Mesodermal cell (in vitro differentiated cells): ENCODE measurements around the gene MTM1.
A peak's percentile ranks its signal among the peaks of the same experiment; 100 is the strongest.

Source experiments
- H3K27ac ChIP-seq: 2 replicates; pipeline ENCODE4 v1.7.0; 2013; ENCODE audit warnings: mild to moderate bottlenecking, low read depth, low read length, moderate library complexity; ENCODE audit not compliant: severe bottlenecking
- H3K36me3 ChIP-seq: 2 replicates; pipeline ENCODE4 v1.7.1; 2013; ENCODE audit warnings: mild to moderate bottlenecking, low read length, moderate library complexity; ENCODE audit not compliant: control insufficient read depth, insufficient read depth
- H3K4me1 ChIP-seq: one replicate; pipeline ENCODE4 v1.7.1; 2013; ENCODE audit warnings: mild to moderate bottlenecking, low read length; ENCODE audit not compliant: insufficient read depth, control insufficient read depth, poor library complexity, severe bottlenecking
- H3K4me3 ChIP-seq: 2 replicates; pipeline ENCODE4 v1.7.0; 2013; ENCODE audit warnings: low read length, control low read depth, mild to moderate bottlenecking; ENCODE audit not compliant: insufficient read depth, poor library complexity, severe bottlenecking; ENCODE audit errors: extremely low read depth
- H3K9me3 ChIP-seq: 2 replicates; pipeline ENCODE4 v1.7.1; 2013; ENCODE audit warnings: mild to moderate bottlenecking, low read length, moderate library complexity; ENCODE audit not compliant: control insufficient read depth
- WGBS, 2 experiments: methylation state at CpG; one replicate each; pipeline ENCODE4 v1.1.5; 2013; ENCODE audit warnings: missing lambda C conversion rate in 2 of 2; ENCODE audit not compliant: insufficient coverage in 2 of 2; 5-methylcytosine and 5-hydroxymethylcytosine counted together

The MTM1 gene

DNA sequence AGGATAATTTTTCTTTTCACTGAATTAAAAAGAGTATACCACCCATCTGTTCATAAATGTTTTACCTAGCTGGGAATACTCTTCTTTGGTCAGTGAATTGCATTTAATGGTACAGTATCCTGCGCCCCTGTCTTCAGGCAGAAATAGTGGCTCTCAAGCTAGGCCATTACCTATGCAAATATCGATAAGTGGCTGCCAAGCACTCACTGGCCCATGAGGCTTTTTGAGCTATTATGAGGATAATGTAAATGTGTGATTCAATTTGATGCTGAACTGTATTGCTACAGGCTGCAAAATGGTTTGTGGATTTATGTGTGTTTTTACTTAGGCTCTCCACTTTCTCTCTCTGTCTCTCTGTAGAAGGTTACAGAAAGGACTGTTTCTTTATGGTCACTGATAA lies 94.7 kb downstream of the MTM1 start:
- Histone ChIP-seq H3K4me1 (no peaks in the 10 kb centered on the region), H3K4me3 (no peak overlapping the region), H3K36me3 (peaks cover 5% of the 10 kb centered on the region), H3K27ac (no peak overlapping the region), H3K9me3 (no peaks in the 10 kb centered on the region)
- 83% methylated on average over 1 of the region's 2 CpGs; no CpG with 5 or more reads in 1 of the 2 experiments for WGBS, 2 experiments

- WGBS, 2 experiments, result 83% methylated on average over 1 of the region's 2 CpGs; no CpG with 5 or more reads in 1 of the 2 experiments
- no peaks in the 10 kb centered on the region for H3K9me3 ChIP-seq
- H3K27ac ChIP-seq, result no peak overlapping the region
- no peak overlapping the region for H3K4me3 ChIP-seq
- no peaks in the 10 kb centered on the region for H3K4me1 ChIP-seq
- no peaks in the 10 kb centered on the region for H3K36me3 ChIP-seq
These were observed 95.9 kb downstream of the MTM1 start for GRCh38 chrX:150664290-150664689.

DNA sequence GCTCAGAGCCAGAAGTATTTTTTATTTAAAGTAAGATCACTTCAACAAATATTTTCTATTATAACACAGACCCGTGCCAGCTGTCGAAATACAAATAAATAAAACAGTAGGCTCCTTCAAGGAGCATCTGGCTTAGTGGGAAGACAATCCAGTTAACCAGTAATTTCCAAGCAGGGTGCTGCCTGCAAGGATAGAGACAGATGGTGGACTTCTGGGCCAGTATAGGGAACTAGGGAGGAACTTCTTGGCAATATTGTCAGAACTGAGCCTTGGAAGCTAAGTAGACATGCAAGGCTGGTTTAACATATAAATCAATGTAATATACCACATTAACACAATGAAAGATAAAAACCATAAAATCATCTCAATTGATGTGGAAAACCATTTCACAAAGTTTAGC lies 107.8 kb downstream of the MTM1 start:
- no peak overlapping the region for H3K4me3 ChIP-seq
- H3K4me1 ChIP-seq, result no peaks in the 10 kb centered on the region
- WGBS, 2 experiments, result 92% methylated on average over 2 of the region's 2 CpGs; no CpG with 5 or more reads in 1 of the 2 experiments
- peaks cover 4% of the 10 kb centered on the region for H3K36me3 ChIP-seq
- no peak overlapping the region for H3K27ac ChIP-seq
- H3K9me3 ChIP-seq, result no peaks in the 10 kb centered on the region

- Histone ChIP-seq H3K36me3 (no peaks in the 10 kb centered on the region), H3K9me3 (no peaks in the 10 kb centered on the region), H3K27ac (no peak overlapping the region), H3K4me3 (no peak overlapping the region), H3K4me1 (peaks cover 3% of the 10 kb centered on the region)
- no CpG with 5 or more reads among the region's 7 CpGs for WGBS, 2 experiments
These were observed 112.6 kb downstream of the MTM1 start for GRCh38 chrX:150680974-150681373.

- Histone ChIP-seq H3K36me3 (no peaks in the 10 kb centered on the region), H3K4me3 (no peak overlapping the region), H3K27ac (no peak overlapping the region), H3K4me1 (peaks cover 3% of the 10 kb centered on the region), H3K9me3 (no peaks in the 10 kb centered on the region)
- no CpG with 5 or more reads among the region's 3 CpGs for WGBS, 2 experiments
These were observed 114.7 kb downstream of the MTM1 start for GRCh38 chrX:150683112-150683511.

DNA sequence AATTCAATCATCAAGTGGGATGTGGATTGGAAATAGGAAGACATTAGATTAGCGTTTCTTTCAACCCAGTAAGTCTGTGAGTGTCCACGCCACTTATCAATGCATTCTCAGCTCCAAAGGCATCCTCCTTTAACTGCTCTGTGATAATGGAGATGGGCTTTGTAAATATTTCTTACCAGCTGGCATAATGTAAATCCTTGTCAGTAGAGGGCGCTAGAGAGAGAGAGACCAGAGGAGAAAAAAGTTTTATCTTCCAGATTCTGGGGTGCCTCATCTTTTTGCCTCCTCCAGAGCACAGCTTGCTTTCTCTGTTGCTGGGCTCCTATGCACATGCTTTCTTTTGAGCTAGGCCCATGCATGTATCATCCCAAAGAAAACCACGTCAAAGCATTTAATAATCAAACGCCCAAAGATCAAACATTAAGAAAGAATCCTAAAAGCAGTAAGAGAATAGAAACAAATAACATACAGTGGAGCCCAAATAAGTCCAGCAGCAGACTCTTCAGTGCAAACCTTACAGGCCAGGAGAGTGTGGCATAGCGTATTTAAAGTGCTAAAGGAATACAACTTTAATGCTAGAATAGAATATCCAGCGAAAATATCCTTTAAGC lies 115.2 kb downstream of the MTM1 start:
- no peak overlapping the region for H3K4me3 ChIP-seq
- no peaks in the 10 kb centered on the region for H3K9me3 ChIP-seq
- WGBS, 2 experiments, result no CpG with 5 or more reads among the region's 7 CpGs
- peaks cover 8% of the 10 kb centered on the region for H3K4me1 ChIP-seq
- no peak overlapping the region for H3K27ac ChIP-seq
- no peaks in the 10 kb centered on the region for H3K36me3 ChIP-seq

DNA sequence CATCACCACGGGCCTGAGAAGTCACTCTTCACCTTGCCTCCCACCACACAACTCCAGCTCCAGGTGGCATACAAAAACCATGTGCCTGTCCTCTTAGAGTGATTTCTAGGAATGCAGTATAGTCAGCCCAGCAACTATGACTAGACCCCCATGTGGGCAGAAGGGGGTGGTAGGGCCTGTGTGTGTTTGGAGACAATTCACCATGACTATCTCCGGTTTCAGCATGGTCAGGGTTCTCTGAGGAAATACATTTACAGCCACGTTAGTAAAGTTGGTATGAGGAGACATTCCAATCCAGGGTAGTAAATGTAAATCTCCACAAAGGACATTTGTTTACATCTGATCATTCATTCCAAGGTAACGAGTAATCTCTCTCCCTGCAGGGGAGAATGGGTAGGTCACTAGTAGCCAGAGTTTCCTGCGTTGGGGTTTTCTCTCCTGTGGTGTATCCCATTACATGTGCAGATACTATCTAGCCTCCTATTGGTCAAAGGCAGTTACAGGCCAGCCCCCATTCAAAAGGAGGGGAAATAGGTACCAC lies 120.6 kb downstream of the MTM1 start:
- Histone ChIP-seq H3K27ac (peak overlapping the region; percentile 87), H3K4me1 (peaks cover 7% of the 10 kb centered on the region), H3K9me3 (peaks cover 4% of the 10 kb centered on the region), H3K4me3 (no peak overlapping the region), H3K36me3 (no peaks in the 10 kb centered on the region)
- WGBS, 2 experiments, result no CpG with 5 or more reads among the region's 5 CpGs

GRCh38 chrX:150690126-150690525 lies 121.7 kb downstream of the MTM1 start:
- Histone ChIP-seq H3K9me3 (peaks cover 4% of the 10 kb centered on the region), H3K4me3 (no peak overlapping the region), H3K27ac (no peak overlapping the region), H3K36me3 (no peaks in the 10 kb centered on the region), H3K4me1 (peaks cover 7% of the 10 kb centered on the region)

GRCh38 chrX:150692296-150692695 lies 123.9 kb downstream of the MTM1 start:
- no peak overlapping the region for H3K27ac ChIP-seq
- WGBS, 2 experiments, result no CpG with 5 or more reads among the region's 5 CpGs
- H3K4me3 ChIP-seq, result peak overlapping the region; percentile 42
- H3K9me3 ChIP-seq, result peaks cover 4% of the 10 kb centered on the region
- H3K4me1 ChIP-seq, result peaks cover 7% of the 10 kb centered on the region
- H3K36me3 ChIP-seq, result no peaks in the 10 kb centered on the region

GRCh38 chrX:150692831-150693724 lies 124.7 kb downstream of the MTM1 start, which contains the start of gene MTMR1:
Gene MTMR1 (plus strand): TSS chrX:150693396. CDS start chrX:150693531, 135 bp downstream.
- H3K9me3 ChIP-seq, result peaks cover 4% of the 10 kb centered on the region
- no peak within 1 kb of the TSS for H3K27ac ChIP-seq
- H3K36me3 ChIP-seq, result no peaks in the 10 kb centered on the region
- WGBS, 2 experiments, result 1% methylated on average over 25 of the region's 92 CpGs; no CpG with 5 or more reads in 1 of the 2 experiments
- H3K4me3 ChIP-seq, result peak within 1 kb of the TSS; percentile 42
- H3K4me1 ChIP-seq, result peaks cover 7% of the 10 kb centered on the region
